KOPT-K1 (cell line): ENCODE results near the gene DOCK4.

ENCODE experiments used
- H3K27ac ChIP-seq: fragments of 200-600 bp; sonication (generic); 2 replicates; pipeline ENCODE4 v1.5.1; 2016; ENCODE audit warnings: antibody characterized with exemption, mild to moderate bottlenecking, low read depth, low read length; ENCODE audit not compliant: poor library complexity, severe bottlenecking
- H3K36me3 ChIP-seq: fragments of 200-600 bp; sonication (generic); 2 replicates; pipeline ENCODE4 v1.5.1; 2017; ENCODE audit warnings: antibody characterized with exemption, mild to moderate bottlenecking, low read length, moderate library complexity; ENCODE audit not compliant: insufficient read depth
- H3K9me3 ChIP-seq: fragments of 200-600 bp; sonication (generic); 2 replicates; pipeline ENCODE4 v1.5.1; 2017; ENCODE audit warnings: antibody characterized with exemption, low read length, mild to moderate bottlenecking; ENCODE audit not compliant: insufficient read depth, poor library complexity, severe bottlenecking

DOCK4 gene

GRCh38 chr7:112018305-112019030 lies 187.7 kb downstream of the DOCK4 start:
- Histone ChIP-seq H3K9me3 (no peaks in the 10 kb centered on the region), H3K27ac (no peak overlapping the region), H3K36me3 (no peaks in the 10 kb centered on the region)

GRCh38 chr7:112015146-112015545 lies 191.1 kb downstream of the DOCK4 start:
- H3K36me3 ChIP-seq, result no peaks in the 10 kb centered on the region

GRCh38 chr7:112014347-112014746 lies 191.9 kb downstream of the DOCK4 start:
- Histone ChIP-seq H3K9me3 (no peaks in the 10 kb centered on the region), H3K36me3 (no peaks in the 10 kb centered on the region), H3K27ac (no peak overlapping the region)

More at GRCh38 chr7:112015146-112015545, 191.1 kb downstream of the DOCK4 start:
- Histone ChIP-seq H3K9me3 (no peaks in the 10 kb centered on the region), H3K27ac (no peak overlapping the region)

- Histone ChIP-seq H3K9me3 (no peaks in the 10 kb centered on the region), H3K27ac (no peak overlapping the region), H3K36me3 (no peaks in the 10 kb centered on the region)
Observed at GRCh38 chr7:112013274-112013673, 192.9 kb downstream of the DOCK4 start.

GRCh38 chr7:112012242-112012641 lies 194.0 kb downstream of the DOCK4 start:
- Histone ChIP-seq H3K9me3 (no peaks in the 10 kb centered on the region), H3K36me3 (no peaks in the 10 kb centered on the region), H3K27ac (no peak overlapping the region)

- Histone ChIP-seq H3K9me3 (no peaks in the 10 kb centered on the region), H3K27ac (no peak overlapping the region), H3K36me3 (no peaks in the 10 kb centered on the region)
Observed at GRCh38 chr7:112010994-112011393, 195.2 kb downstream of the DOCK4 start.

- H3K9me3 ChIP-seq, result no peaks in the 10 kb centered on the region
- no peaks in the 10 kb centered on the region for H3K36me3 ChIP-seq
- no peak overlapping the region for H3K27ac ChIP-seq
Observed at GRCh38 chr7:112010109-112010508, 196.1 kb downstream of the DOCK4 start.

GRCh38 chr7:112009081-112009480 lies 197.1 kb downstream of the DOCK4 start:
- no peaks in the 10 kb centered on the region for H3K9me3 ChIP-seq
- H3K27ac ChIP-seq, result no peak overlapping the region
- no peaks in the 10 kb centered on the region for H3K36me3 ChIP-seq

- Histone ChIP-seq H3K27ac (no peak overlapping the region), H3K9me3 (no peaks in the 10 kb centered on the region), H3K36me3 (no peaks in the 10 kb centered on the region)
Observed at GRCh38 chr7:112007185-112007584, 199.0 kb downstream of the DOCK4 start.

- no peaks in the 10 kb centered on the region for H3K36me3 ChIP-seq
- no peaks in the 10 kb centered on the region for H3K9me3 ChIP-seq
- H3K27ac ChIP-seq, result no peak overlapping the region
Observed at GRCh38 chr7:112006071-112006470, 200.1 kb downstream of the DOCK4 start.

GRCh38 chr7:112005205-112005775 lies 200.9 kb downstream of the DOCK4 start:
- no peaks in the 10 kb centered on the region for H3K9me3 ChIP-seq
- H3K36me3 ChIP-seq, result no peaks in the 10 kb centered on the region
- no peak overlapping the region for H3K27ac ChIP-seq

- Histone ChIP-seq H3K27ac (no peak overlapping the region), H3K9me3 (no peaks in the 10 kb centered on the region), H3K36me3 (no peaks in the 10 kb centered on the region)
Observed at GRCh38 chr7:112001091-112001826, 204.9 kb downstream of the DOCK4 start.

GRCh38 chr7:111998326-111998725 lies 207.9 kb downstream of the DOCK4 start:
- Histone ChIP-seq H3K9me3 (no peaks in the 10 kb centered on the region), H3K36me3 (no peaks in the 10 kb centered on the region), H3K27ac (no peak overlapping the region)

- Histone ChIP-seq H3K27ac (no peak overlapping the region), H3K9me3 (no peaks in the 10 kb centered on the region), H3K36me3 (no peaks in the 10 kb centered on the region)
Observed at GRCh38 chr7:111997546-111997945, 208.7 kb downstream of the DOCK4 start.

GRCh38 chr7:111992601-111993000 lies 213.6 kb downstream of the DOCK4 start:
- H3K36me3 ChIP-seq, result no peaks in the 10 kb centered on the region
- no peaks in the 10 kb centered on the region for H3K9me3 ChIP-seq
- H3K27ac ChIP-seq, result no peak overlapping the region
